Measurements from ENCODE around the gene OBSCN. TPM values are rescaled to one million over a fixed set of nuclear protein-coding genes. Genes with fewer than 3 reads are reported as not detected.

Gene OBSCN
- total RNA-seq, 1 experiment from 2014 or later = 29.1 TPM

DNA sequence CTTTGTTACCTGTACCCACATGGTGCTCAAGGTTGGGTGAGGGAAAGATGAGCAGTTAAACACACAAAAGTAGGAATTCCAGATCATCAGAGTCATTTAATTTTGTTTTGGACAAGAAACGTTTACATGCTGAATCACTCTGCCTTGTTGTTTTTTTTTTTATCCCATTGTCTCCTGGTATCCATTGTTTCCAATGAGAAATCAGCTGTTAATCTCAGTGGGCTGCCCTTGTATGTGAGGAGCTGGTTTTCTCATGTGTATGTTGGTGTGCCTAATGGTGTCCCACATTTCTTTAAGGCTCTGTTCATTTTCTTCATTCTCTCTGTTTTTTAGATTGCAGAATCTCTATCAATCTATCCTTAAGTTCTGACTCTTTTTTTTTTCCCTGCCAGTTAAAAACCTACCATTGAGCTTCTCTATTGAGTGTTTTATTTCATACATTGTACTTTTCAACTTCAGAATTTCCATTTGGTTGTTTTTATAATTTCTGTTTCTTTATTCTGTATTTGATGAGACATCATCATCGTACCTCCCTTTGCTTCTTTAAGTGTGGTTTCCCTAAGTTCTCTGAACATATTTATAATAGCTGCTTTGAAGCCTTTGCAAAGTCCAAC is 8.8 kb upstream of the OBSCN start:
- H3K79me2 ChIP-seq (ENCODE audit: low read length) = no peaks in the 10 kb centered on the region
- BruUV-seq (replicated peaks) = no TSS peak
- no peaks in the 10 kb centered on the region for H3K27me3 ChIP-seq (ENCODE audit: low read length)
- intact Hi-C loops (cut with micrococcal nuclease) = no loop called here
- H3K9me2 ChIP-seq (replicated peaks; ENCODE audit: low read length) = no peaks in the 10 kb centered on the region
- no peak overlapping the region for H3K4me2 ChIP-seq (ENCODE audit: low read length)
- H2AFZ ChIP-seq (ENCODE audit: low read length) = no peak overlapping the region
- CTCF ChIA-PET = no interaction called here
- no peaks in the 10 kb centered on the region; the same call in 1 of the 2 replicates for H3K36me3 ChIP-seq (ENCODE audit: low read depth, low read length)
- POLR2A ChIA-PET (ENCODE audit: unreplicated experiment) = interaction anchor here (0.6 to 0.7 kb wide), 2 partner anchors 84 to 197 kb away, joined by 3 read pairs; no protein-coding TSS in a partner anchor
- no peaks in the 10 kb centered on the region for H3F3A ChIP-seq (ENCODE audit: low read length, unreplicated experiment)
- DNase-seq (peak; percentile 45), ATAC-seq (no peak)
- H3K9me3 ChIP-seq (ENCODE audit: low read length) = peaks cover 17% of the 10 kb centered on the region; the same call in 1 of the 2 replicates
- H3K27ac ChIP-seq (ENCODE audit: low read length) = no peak overlapping the region
- H3K4me3 ChIP-seq (ENCODE audit: low read length) = no peak overlapping the region
- H4K20me1 ChIP-seq (ENCODE audit: low read length) = no peaks in the 10 kb centered on the region
- no peak overlapping the region for H3K9ac ChIP-seq (ENCODE audit: low read length)
- no peaks in the 10 kb centered on the region for H3K4me1 ChIP-seq (ENCODE audit: insufficient read depth, low read length)
- TF ChIP-seq EZH2phosphoT487 (IDR thresholded peaks at IDR 0.05; ENCODE audit: borderline replicate concordance, low read length) = no peak
- no peak for TF ChIP-seq EZH2 (IDR thresholded peaks at IDR 0.05; ENCODE audit: low read length, unreplicated experiment)
- TF ChIP-seq, protein P1, sequence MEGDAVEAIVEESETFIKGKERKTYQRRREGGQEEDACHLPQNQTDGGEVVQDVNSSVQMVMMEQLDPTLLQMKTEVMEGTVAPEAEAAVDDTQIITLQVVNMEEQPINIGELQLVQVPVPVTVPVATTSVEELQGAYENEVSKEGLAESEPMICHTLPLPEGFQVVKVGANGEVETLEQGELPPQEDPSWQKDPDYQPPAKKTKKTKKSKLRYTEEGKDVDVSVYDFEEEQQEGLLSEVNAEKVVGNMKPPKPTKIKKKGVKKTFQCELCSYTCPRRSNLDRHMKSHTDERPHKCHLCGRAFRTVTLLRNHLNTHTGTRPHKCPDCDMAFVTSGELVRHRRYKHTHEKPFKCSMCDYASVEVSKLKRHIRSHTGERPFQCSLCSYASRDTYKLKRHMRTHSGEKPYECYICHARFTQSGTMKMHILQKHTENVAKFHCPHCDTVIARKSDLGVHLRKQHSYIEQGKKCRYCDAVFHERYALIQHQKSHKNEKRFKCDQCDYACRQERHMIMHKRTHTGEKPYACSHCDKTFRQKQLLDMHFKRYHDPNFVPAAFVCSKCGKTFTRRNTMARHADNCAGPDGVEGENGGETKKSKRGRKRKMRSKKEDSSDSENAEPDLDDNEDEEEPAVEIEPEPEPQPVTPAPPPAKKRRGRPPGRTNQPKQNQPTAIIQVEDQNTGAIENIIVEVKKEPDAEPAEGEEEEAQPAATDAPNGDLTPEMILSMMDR (conservative IDR thresholded peaks at IDR 0.05; ENCODE audit: low read depth, low read length) = no peak

DNA sequence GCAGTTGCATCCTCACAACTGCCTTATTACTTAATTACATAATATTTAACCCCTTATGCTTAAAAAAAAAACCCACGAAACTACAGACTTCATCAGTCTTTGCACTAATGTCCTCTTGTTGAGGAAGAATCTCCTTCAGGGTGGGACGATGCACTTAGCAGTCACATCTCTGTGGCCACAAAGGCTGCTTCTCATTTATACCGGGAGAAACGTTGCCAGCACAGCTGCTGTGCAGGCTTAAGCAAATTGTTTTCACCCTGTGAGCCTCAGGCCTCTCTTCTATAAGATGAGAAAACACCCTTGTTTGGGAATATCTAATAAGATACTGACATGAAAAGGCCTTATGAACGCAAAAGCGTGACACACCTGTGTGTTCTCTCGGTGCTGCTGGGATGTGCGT is 2.9 kb upstream of the OBSCN start:
- Histone ChIP-seq H3K9me2 (replicated peaks; ENCODE audit: low read length) (no peaks in the 10 kb centered on the region), H3K27me3 (ENCODE audit: low read length) (no peaks in the 10 kb centered on the region), H4K20me1 (ENCODE audit: low read length) (no peaks in the 10 kb centered on the region), H2AFZ (ENCODE audit: low read length) (no peak overlapping the region), H3K4me2 (ENCODE audit: low read length) (no peak overlapping the region), H3F3A (ENCODE audit: low read length, unreplicated experiment) (no peaks in the 10 kb centered on the region), H3K9ac (ENCODE audit: low read length) (no peak overlapping the region), H3K79me2 (ENCODE audit: low read length) (no peaks in the 10 kb centered on the region), H3K27ac (ENCODE audit: low read length) (no peak overlapping the region), H3K9me3 (ENCODE audit: low read length) (0 out of 2 replicates have a peak, but pooled peaks cover 3% of the 10 kb centered on the region), H3K4me1 (ENCODE audit: insufficient read depth, low read length) (no peaks in the 10 kb centered on the region), H3K36me3 (ENCODE audit: low read depth, low read length) (no peaks in the 10 kb centered on the region), H3K4me3 (ENCODE audit: low read length) (no peak overlapping the region)
- TF ChIP-seq, protein P1 (conservative IDR thresholded peaks at IDR 0.05; ENCODE audit: low read depth, low read length) = no peak
- TF ChIP-seq EZH2phosphoT487 (IDR thresholded peaks at IDR 0.05; ENCODE audit: borderline replicate concordance, low read length) (no peak), EZH2 (IDR thresholded peaks at IDR 0.05; ENCODE audit: low read length, unreplicated experiment) (no peak)
- intact Hi-C loops (cut with micrococcal nuclease) = no loop called here
- no peak for ATAC-seq
- DNase-seq = no peak
- BruUV-seq (replicated peaks) = no TSS peak
- CTCF ChIA-PET = no interaction called here
- POLR2A ChIA-PET (ENCODE audit: unreplicated experiment) = no interaction called here

Measured in PC-3 (cell line).